H9 (cell line): Measurements from ENCODE around the gene GLT1D1. TPM values are rescaled to one million over a fixed set of nuclear protein-coding genes. Genes with fewer than 3 reads are reported as not detected.
"Not testable (repeated sequence)": the region's sequence is repeated elsewhere in the genome, so short reads cannot be mapped to it uniquely, and the experiment has no call there.

Experiments used
- DNase-seq: peaks from one replicate; pipeline ENCODE4 v3.0.0-alpha.2; 2017
- H2AFZ ChIP-seq: one replicate; pipeline ENCODE4 v1.6.1; 2013; ENCODE audit warnings: mild to moderate bottlenecking, low read length, control low read depth, moderate library complexity
- H2AK5ac ChIP-seq: 2 replicates; pipeline ENCODE4 v1.6.1; 2013; ENCODE audit warnings: low read length, control low read depth, mixed read lengths; ENCODE audit not compliant: insufficient read length
- H2BK120ac ChIP-seq: one replicate; pipeline ENCODE4 v1.6.1; 2013; ENCODE audit warnings: low read depth, mild to moderate bottlenecking, low read length, control low read depth, inconsistent platforms; ENCODE audit not compliant: poor library complexity, severe bottlenecking
- H2BK12ac ChIP-seq: 2 replicates; pipeline ENCODE4 v1.6.1; 2013; ENCODE audit warnings: low read length, control low read depth, mixed read lengths, low read depth; ENCODE audit not compliant: insufficient read length
- H2BK15ac ChIP-seq: 2 replicates; pipeline ENCODE4 v1.6.1; 2013; ENCODE audit warnings: low read depth, low read length, control low read depth
- H2BK20ac ChIP-seq: one replicate; pipeline ENCODE4 v1.6.1; 2013; ENCODE audit warnings: low read depth, mild to moderate bottlenecking, low read length, control low read depth, inconsistent platforms; ENCODE audit not compliant: poor library complexity, severe bottlenecking
- H2BK5ac ChIP-seq: 2 replicates; pipeline ENCODE4 v1.6.1; 2013; ENCODE audit warnings: low read length, control low read depth, mixed read lengths; ENCODE audit not compliant: insufficient read length
- H3K14ac ChIP-seq: 2 replicates; pipeline ENCODE4 v1.6.1; 2013; ENCODE audit warnings: low read length, control low read depth; ENCODE audit not compliant: insufficient read depth
- H3K18ac ChIP-seq: 2 replicates; pipeline ENCODE4 v1.6.1; 2013; ENCODE audit warnings: low read depth, mild to moderate bottlenecking, mixed read lengths, low read length, control low read depth; ENCODE audit not compliant: insufficient read length
- H3K23ac ChIP-seq: 2 replicates; pipeline ENCODE4 v1.6.1; 2013; ENCODE audit warnings: low read length, control low read depth, mixed read lengths, low read depth; ENCODE audit not compliant: insufficient read length
- H3K23me2 ChIP-seq: 2 replicates; pipeline ENCODE4 v1.6.1; 2013; ENCODE audit warnings: low read depth, mild to moderate bottlenecking, mixed read lengths, low read length, control low read depth; ENCODE audit not compliant: insufficient read length, poor library complexity, severe bottlenecking
- H3K27ac ChIP-seq: 2 replicates; pipeline ENCODE4 v1.5.1; 2013; ENCODE audit warnings: low read length, control low read depth, mixed read lengths, low read depth; ENCODE audit not compliant: insufficient read length
- H3K27me3 ChIP-seq: 2 replicates; pipeline ENCODE4 v1.6.1; 2013; ENCODE audit warnings: low read length, control low read depth, inconsistent platforms; ENCODE audit not compliant: insufficient read depth
- H3K4ac ChIP-seq: 2 replicates; pipeline ENCODE4 v1.6.1; 2013; ENCODE audit warnings: low read depth, mild to moderate bottlenecking, control low read depth, inconsistent platforms, low read length, moderate library complexity
- H3K4me1 ChIP-seq: 2 replicates; pipeline ENCODE4 v1.6.1; 2013; ENCODE audit warnings: low read length, control low read depth, inconsistent platforms; ENCODE audit not compliant: insufficient read depth
- H3K4me2 ChIP-seq: 2 replicates; pipeline ENCODE4 v1.6.1; 2013; ENCODE audit warnings: low read length, control low read depth, mixed read lengths; ENCODE audit not compliant: insufficient read length, insufficient read depth
- H3K56ac ChIP-seq: 2 replicates; pipeline ENCODE4 v1.6.1; 2013; ENCODE audit warnings: low read depth, mild to moderate bottlenecking, mixed read lengths, low read length, control low read depth; ENCODE audit not compliant: insufficient read length
- H3K79me1 ChIP-seq: 2 replicates; pipeline ENCODE4 v1.6.1; 2013; ENCODE audit warnings: low read depth, mild to moderate bottlenecking, moderate library complexity, low read length, control low read depth, inconsistent platforms; ENCODE audit not compliant: insufficient read depth, poor library complexity, severe bottlenecking
- H3K79me2 ChIP-seq: 2 replicates; pipeline ENCODE4 v1.6.1; 2013; ENCODE audit warnings: low read length, control low read depth, inconsistent platforms; ENCODE audit not compliant: insufficient read depth
- H3K9ac ChIP-seq: 2 replicates; pipeline ENCODE4 v1.6.1; 2013; ENCODE audit warnings: low read length, control low read depth, mixed read lengths; ENCODE audit not compliant: insufficient read length; ENCODE audit errors: extremely low read depth
- H3K9me3 ChIP-seq: one replicate; pipeline ENCODE4 v1.6.1; 2013; ENCODE audit warnings: low read depth, low read length, inconsistent platforms; ENCODE audit not compliant: control insufficient read depth
- H3T11ph ChIP-seq: one replicate; pipeline ENCODE4 v1.6.1; 2013; ENCODE audit warnings: mild to moderate bottlenecking, low read length, control low read depth, inconsistent platforms
- H4K20me1 ChIP-seq: one replicate; pipeline ENCODE4 v1.6.1; 2013; ENCODE audit not compliant: control insufficient read depth, insufficient read length, insufficient read depth
- H4K5ac ChIP-seq: 2 replicates; pipeline ENCODE4 v1.6.1; 2013; ENCODE audit warnings: low read depth, mild to moderate bottlenecking, mixed read lengths, low read length, control low read depth; ENCODE audit not compliant: insufficient read length
- H4K8ac ChIP-seq: replicated peaks from 2 replicates; pipeline ENCODE4 v1.6.1; 2013; ENCODE audit warnings: low read length, control low read depth, mixed read lengths, low read depth; ENCODE audit not compliant: insufficient read length
- H4K91ac ChIP-seq: 2 replicates; pipeline ENCODE4 v1.6.1; 2013; ENCODE audit warnings: low read depth, mild to moderate bottlenecking, moderate library complexity, mixed read lengths, low read length, control low read depth; ENCODE audit not compliant: insufficient read length
- H3K27ac Mint-ChIP-seq, 3 experiments: 2 replicates in 2 of 3; 3 replicates in 1 of 3; pipeline ENCODE4 v1.8.0; 2020 to 2021; ENCODE audit warnings: mixed read lengths in 3 of 3, mild to moderate bottlenecking in 1 of 3, moderate library complexity in 1 of 3
- H3K27me3 Mint-ChIP-seq: 2 replicates; pipeline ENCODE4 v1.8.0; 2021; ENCODE audit warnings: low read depth, mild to moderate bottlenecking, moderate library complexity, mixed read lengths
- H3K36me3 Mint-ChIP-seq, 3 experiments: 2 replicates in 2 of 3; 3 replicates in 1 of 3; pipeline ENCODE4 v1.8.0; 2020 to 2021; ENCODE audit warnings: low read depth in 3 of 3, mixed read lengths in 3 of 3; ENCODE audit not compliant: insufficient read depth in 1 of 3
- H3K4me1 Mint-ChIP-seq, 2 experiments: 2 replicates each; pipeline ENCODE4 v1.8.0; 2020; ENCODE audit warnings: mixed read lengths in 2 of 2
- H3K4me3 Mint-ChIP-seq, 2 experiments: 2 replicates in 1 of 2; 3 replicates in 1 of 2; pipeline ENCODE4 v1.8.0; 2020 to 2021; ENCODE audit warnings: mild to moderate bottlenecking in 2 of 2, mixed read lengths in 2 of 2, moderate library complexity in 1 of 2
- H3K9me3 Mint-ChIP-seq, 2 experiments: 2 replicates in 1 of 2; 3 replicates in 1 of 2; pipeline ENCODE4 v1.8.0; 2020; ENCODE audit warnings: mild to moderate bottlenecking in 2 of 2, mixed read lengths in 2 of 2, moderate library complexity in 1 of 2
- WGBS: extraction: QIAGEN DNeasy Blood & Tissue Kit; methylation state at CpG from one replicate; pipeline ENCODE4 v1.1.7; 2013; ENCODE audit warnings: missing lambda C conversion rate, low lambda C conversion rate, mixed read lengths; ENCODE audit not compliant: insufficient read length; ENCODE audit errors: extremely low coverage; 5-methylcytosine and 5-hydroxymethylcytosine counted together
- total RNA-seq: library from RNA; stranded (reverse); gene quantifications from 2 replicates; pipeline ENCODE4 v1.2.1, GENCODE V29; 2021
- TF ChIP-seq, protein P1 (sequence below): fragments of 200-600 bp; sonication (generic); conservative IDR thresholded peaks from 3 replicates; pipeline ENCODE4 v1.8.0; 2021; ENCODE audit warnings: antibody characterized with exemption, mild to moderate bottlenecking

The GLT1D1 gene
- total RNA-seq, 1 experiment from 2014 or later: 7.0 TPM

DNA sequence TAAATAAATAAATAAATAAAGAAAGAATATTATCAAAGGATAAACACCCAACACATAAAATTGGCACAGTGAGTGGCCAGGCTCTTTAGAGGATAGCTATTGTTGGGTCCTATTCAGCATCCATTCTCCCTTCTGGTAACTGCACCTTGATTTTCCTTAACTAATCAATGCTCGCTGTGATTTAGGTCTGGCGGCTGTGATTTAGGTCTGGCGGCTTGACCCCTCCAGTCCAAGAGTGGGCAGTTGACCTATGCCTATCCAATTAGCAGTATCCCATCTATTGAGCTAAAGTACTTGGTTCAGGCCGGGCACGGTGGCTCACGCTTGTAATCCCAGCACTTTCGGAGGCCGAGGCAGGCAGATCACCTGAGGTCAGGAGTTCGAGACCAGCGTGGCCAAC, 19.9 kb upstream of the GLT1D1 start:
- Histone ChIP-seq H3K56ac (no peak overlapping the region), H3K23ac (no peak overlapping the region), H3K4me2 (no peak overlapping the region), H2BK120ac (no peak overlapping the region), H3K79me1 (no peaks in the 10 kb centered on the region), H3K14ac (no peak overlapping the region), H2BK20ac (no peak overlapping the region), H3K4me1 (no peaks in the 10 kb centered on the region), H3K9ac (no peak overlapping the region), H3K18ac (no peak overlapping the region), H3K4ac (no peak overlapping the region), H4K8ac (no peak overlapping the region), H3K9me3 (no peaks in the 10 kb centered on the region), H3K27me3 (no peaks in the 10 kb centered on the region), H3T11ph (no peak overlapping the region), H4K91ac (no peak overlapping the region), H3K79me2 (no peaks in the 10 kb centered on the region), H3K27ac (no peak overlapping the region), H2BK12ac (no peak overlapping the region), H4K20me1 (no peaks in the 10 kb centered on the region), H2BK15ac (no peak overlapping the region), H2AFZ (no peak overlapping the region), H2AK5ac (no peak overlapping the region), H4K5ac (no peak overlapping the region), H2BK5ac (no peak overlapping the region), H3K23me2 (no peaks in the 10 kb centered on the region)
- H3K4me1 Mint-ChIP-seq: no peaks in the 10 kb centered on the region
- no peak overlapping the region for H3K4me3 Mint-ChIP-seq
- H3K27me3 Mint-ChIP-seq: peaks cover 6% of the 10 kb centered on the region; the same call in 1 of the 2 replicates
- H3K36me3 Mint-ChIP-seq: no peaks in the 10 kb centered on the region; a peak in 1 of 7 replicates
- TF ChIP-seq, protein P1, sequence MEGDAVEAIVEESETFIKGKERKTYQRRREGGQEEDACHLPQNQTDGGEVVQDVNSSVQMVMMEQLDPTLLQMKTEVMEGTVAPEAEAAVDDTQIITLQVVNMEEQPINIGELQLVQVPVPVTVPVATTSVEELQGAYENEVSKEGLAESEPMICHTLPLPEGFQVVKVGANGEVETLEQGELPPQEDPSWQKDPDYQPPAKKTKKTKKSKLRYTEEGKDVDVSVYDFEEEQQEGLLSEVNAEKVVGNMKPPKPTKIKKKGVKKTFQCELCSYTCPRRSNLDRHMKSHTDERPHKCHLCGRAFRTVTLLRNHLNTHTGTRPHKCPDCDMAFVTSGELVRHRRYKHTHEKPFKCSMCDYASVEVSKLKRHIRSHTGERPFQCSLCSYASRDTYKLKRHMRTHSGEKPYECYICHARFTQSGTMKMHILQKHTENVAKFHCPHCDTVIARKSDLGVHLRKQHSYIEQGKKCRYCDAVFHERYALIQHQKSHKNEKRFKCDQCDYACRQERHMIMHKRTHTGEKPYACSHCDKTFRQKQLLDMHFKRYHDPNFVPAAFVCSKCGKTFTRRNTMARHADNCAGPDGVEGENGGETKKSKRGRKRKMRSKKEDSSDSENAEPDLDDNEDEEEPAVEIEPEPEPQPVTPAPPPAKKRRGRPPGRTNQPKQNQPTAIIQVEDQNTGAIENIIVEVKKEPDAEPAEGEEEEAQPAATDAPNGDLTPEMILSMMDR: no peak
- DNase-seq: no peak
- H3K27ac Mint-ChIP-seq: no peak overlapping the region
- no CpG with 5 or more reads among the region's 10 CpGs for WGBS
- no peaks in the 10 kb centered on the region; a peak in 1 of 5 replicates for H3K9me3 Mint-ChIP-seq

- H2BK20ac ChIP-seq, H3K79me2 ChIP-seq, H3K4me3 Mint-ChIP-seq, H2AFZ ChIP-seq, H3K18ac ChIP-seq, H3K14ac ChIP-seq, H3K9ac ChIP-seq, H4K20me1 ChIP-seq, H4K91ac ChIP-seq, H4K5ac ChIP-seq, H3K36me3 Mint-ChIP-seq, H2BK15ac ChIP-seq, H2BK5ac ChIP-seq, H3K9me3 ChIP-seq, H3K4me1 ChIP-seq, H3K4me1 Mint-ChIP-seq, H3K23ac ChIP-seq, H3K4ac ChIP-seq, H3T11ph ChIP-seq, H3K27ac ChIP-seq, H3K9me3 Mint-ChIP-seq, H3K4me2 ChIP-seq, H3K56ac ChIP-seq, H3K27me3 ChIP-seq, H2BK120ac ChIP-seq, H3K23me2 ChIP-seq, H2AK5ac ChIP-seq, H3K79me1 ChIP-seq, H2BK12ac ChIP-seq, H3K27ac Mint-ChIP-seq, DNase-seq, H4K8ac ChIP-seq: not testable (repeated sequence)
- H3K27me3 Mint-ChIP-seq: peaks cover 23% of the 10 kb centered on the region
- no CpG with 5 or more reads among the region's 12 CpGs for WGBS
These were observed 13.4 kb upstream of the GLT1D1 start for GRCh38 chr12:128839885-128840284.
